ENCODE measurements around the gene LOXL3. TPM values are rescaled to one million over a fixed set of nuclear protein-coding genes. Genes with fewer than 3 reads are reported as not detected.

The LOXL3 gene
- total RNA-seq, 1 donor from 2014 or later, result 24.2 TPM

GRCh38 chr2:74552914-74553811, 579 bp downstream of the LOXL3 start:
- H3K9me3 ChIP-seq (ENCODE audit: low read depth), result no peaks in the 10 kb centered on the region
- H3K27me3 Mint-ChIP-seq (ENCODE audit: insufficient read depth, low read depth), result peaks cover 29% of the 10 kb centered on the region
- peaks cover 16% of the 10 kb centered on the region for H3K4me1 ChIP-seq
- peak overlapping the region; percentile 97 for H3K4me3 ChIP-seq
- DNase-seq (ENCODE audit: low spot score), result peak; percentile 76
- no peaks in the 10 kb centered on the region for H3K36me3 ChIP-seq
- H2AFZ ChIP-seq (replicated peaks), result peak overlapping the region; percentile 67
- H3K27ac ChIP-seq, result no peak overlapping the region
- TF ChIP-seq EZH2phosphoT487 (IDR thresholded peaks at IDR 0.05), result no peak
- no peak for TF ChIP-seq EZH2 (IDR thresholded peaks at IDR 0.05)
- TF ChIP-seq, protein P1, sequence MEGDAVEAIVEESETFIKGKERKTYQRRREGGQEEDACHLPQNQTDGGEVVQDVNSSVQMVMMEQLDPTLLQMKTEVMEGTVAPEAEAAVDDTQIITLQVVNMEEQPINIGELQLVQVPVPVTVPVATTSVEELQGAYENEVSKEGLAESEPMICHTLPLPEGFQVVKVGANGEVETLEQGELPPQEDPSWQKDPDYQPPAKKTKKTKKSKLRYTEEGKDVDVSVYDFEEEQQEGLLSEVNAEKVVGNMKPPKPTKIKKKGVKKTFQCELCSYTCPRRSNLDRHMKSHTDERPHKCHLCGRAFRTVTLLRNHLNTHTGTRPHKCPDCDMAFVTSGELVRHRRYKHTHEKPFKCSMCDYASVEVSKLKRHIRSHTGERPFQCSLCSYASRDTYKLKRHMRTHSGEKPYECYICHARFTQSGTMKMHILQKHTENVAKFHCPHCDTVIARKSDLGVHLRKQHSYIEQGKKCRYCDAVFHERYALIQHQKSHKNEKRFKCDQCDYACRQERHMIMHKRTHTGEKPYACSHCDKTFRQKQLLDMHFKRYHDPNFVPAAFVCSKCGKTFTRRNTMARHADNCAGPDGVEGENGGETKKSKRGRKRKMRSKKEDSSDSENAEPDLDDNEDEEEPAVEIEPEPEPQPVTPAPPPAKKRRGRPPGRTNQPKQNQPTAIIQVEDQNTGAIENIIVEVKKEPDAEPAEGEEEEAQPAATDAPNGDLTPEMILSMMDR (IDR thresholded peaks at IDR 0.05), result no peak
- H3K27me3 ChIP-seq, result peaks cover 54% of the 10 kb centered on the region
- peak overlapping the region; percentile 20 for H3K9ac ChIP-seq
- peaks cover 19% of the 10 kb centered on the region for H3K36me3 Mint-ChIP-seq
- peaks cover 20% of the 10 kb centered on the region for H3K4me1 Mint-ChIP-seq
- H3K79me2 ChIP-seq (ENCODE audit: low read depth), result peaks cover 15% of the 10 kb centered on the region
- H3K9me3 Mint-ChIP-seq, result no peaks in the 10 kb centered on the region
- H3F3A ChIP-seq (ENCODE audit: low read depth), result peaks cover 35% of the 10 kb centered on the region
- H3K4me3 Mint-ChIP-seq, result peak overlapping the region; percentile 95
- H4K20me1 ChIP-seq (ENCODE audit: low read depth), result peaks cover 22% of the 10 kb centered on the region
- peak overlapping the region; percentile 88 for H3K4me2 ChIP-seq
- H3K27ac Mint-ChIP-seq, result peak overlapping the region; percentile 95

GRCh38 chr2:74551942-74552913, 1.5 kb downstream of the LOXL3 start:
- Mint-ChIP-seq H3K27me3 (ENCODE audit: insufficient read depth, low read depth) (peaks cover 27% of the 10 kb centered on the region), H3K27ac (peak overlapping the region; percentile 22), H3K36me3 (peaks cover 25% of the 10 kb centered on the region), H3K4me1 (peaks cover 23% of the 10 kb centered on the region), H3K9me3 (no peaks in the 10 kb centered on the region), H3K4me3 (peak overlapping the region; percentile 95)
- H2AFZ ChIP-seq (replicated peaks), result no peak overlapping the region
- no peak overlapping the region for H3K27ac ChIP-seq
- DNase-seq (ENCODE audit: low spot score), result no peak
- TF ChIP-seq EZH2 (IDR thresholded peaks at IDR 0.05) (no peak), EZH2phosphoT487 (IDR thresholded peaks at IDR 0.05) (no peak)
- TF ChIP-seq, protein P1 (IDR thresholded peaks at IDR 0.05), result no peak
- no peaks in the 10 kb centered on the region for H3K36me3 ChIP-seq
- H3K4me2 ChIP-seq, result peak overlapping the region; percentile 88
- no peaks in the 10 kb centered on the region for H3K9me3 ChIP-seq (ENCODE audit: low read depth)
- peaks cover 15% of the 10 kb centered on the region for H3K79me2 ChIP-seq (ENCODE audit: low read depth)
- H3K27me3 ChIP-seq, result peaks cover 63% of the 10 kb centered on the region
- H3F3A ChIP-seq (ENCODE audit: low read depth), result peaks cover 40% of the 10 kb centered on the region
- H3K4me1 ChIP-seq, result peaks cover 16% of the 10 kb centered on the region
- no peak overlapping the region for H3K9ac ChIP-seq
- peaks cover 26% of the 10 kb centered on the region for H4K20me1 ChIP-seq (ENCODE audit: low read depth)
- H3K4me3 ChIP-seq, result peak overlapping the region; percentile 97

- H3K27ac Mint-ChIP-seq, result no peak overlapping the region
- Histone ChIP-seq H2AFZ (replicated peaks) (no peak overlapping the region), H3K79me2 (ENCODE audit: low read depth) (peaks cover 15% of the 10 kb centered on the region), H3K4me1 (peaks cover 16% of the 10 kb centered on the region), H3F3A (ENCODE audit: low read depth) (peaks cover 40% of the 10 kb centered on the region), H4K20me1 (ENCODE audit: low read depth) (peaks cover 27% of the 10 kb centered on the region), H3K4me2 (no peak overlapping the region), H3K36me3 (no peaks in the 10 kb centered on the region), H3K9ac (no peak overlapping the region), H3K9me3 (ENCODE audit: low read depth) (no peaks in the 10 kb centered on the region), H3K27ac (no peak overlapping the region), H3K4me3 (no peak overlapping the region), H3K27me3 (peaks cover 65% of the 10 kb centered on the region)
- no peak overlapping the region for H3K4me3 Mint-ChIP-seq
- H3K36me3 Mint-ChIP-seq, result peaks cover 26% of the 10 kb centered on the region
- TF ChIP-seq EZH2phosphoT487 (IDR thresholded peaks at IDR 0.05) (no peak), EZH2 (IDR thresholded peaks at IDR 0.05) (no peak)
- TF ChIP-seq, protein P1 (IDR thresholded peaks at IDR 0.05), result no peak
- H3K4me1 Mint-ChIP-seq, result peaks cover 23% of the 10 kb centered on the region
- DNase-seq (ENCODE audit: low spot score), result no peak
- peaks cover 24% of the 10 kb centered on the region for H3K27me3 Mint-ChIP-seq (ENCODE audit: insufficient read depth, low read depth)
- no peaks in the 10 kb centered on the region for H3K9me3 Mint-ChIP-seq
Measured at GRCh38 chr2:74551530-74551929, 2.2 kb downstream of the LOXL3 start.
